Lower leg skin (tissue), 3 donors: Measurements from ENCODE around the gene IGFN1.

Source experiments
- CTCF ChIP-seq, 3 donors: fragments of 450-650 bp; IDR thresholded peaks; one replicate each; pipeline ENCODE4 v1.5.1; 2016; ENCODE audit warnings: antibody characterized with exemption in 3 of 3, mild to moderate bottlenecking in 3 of 3, moderate library complexity in 2 of 3
- POLR2A ChIP-seq, 2 donors: fragments of 450-650 bp; IDR thresholded peaks; one replicate each; pipeline ENCODE4 v1.6.1; 2016 to 2017; ENCODE audit warnings: antibody characterized with exemption in 2 of 2, mild to moderate bottlenecking in 1 of 2, moderate library complexity in 1 of 2

- TF ChIP-seq POLR2A (IDR thresholded peaks at IDR 0.05) (no peak), CTCF (IDR thresholded peaks at IDR 0.05) (no peak)
These were observed 26.9 kb upstream of the IGFN1 start for GRCh38 chr1:201163707-201164106.
